Rectal smooth muscle tissue (tissue), 1 donor: Measurements from ENCODE around the gene TNFSF11.
A peak's percentile ranks its signal among the peaks of the same experiment; 100 is the strongest.

Source experiments
- H3K27ac ChIP-seq: one replicate; pipeline ENCODE4 v1.7.0; 2013; ENCODE audit warnings: low read depth, low read length, inconsistent platforms
- H3K27me3 ChIP-seq: one replicate; pipeline ENCODE4 v1.7.0; 2013; ENCODE audit warnings: low read length; ENCODE audit not compliant: control insufficient read depth, insufficient read depth
- H3K36me3 ChIP-seq: one replicate; pipeline ENCODE4 v1.7.0; 2013; ENCODE audit warnings: low read length; ENCODE audit not compliant: control insufficient read depth, insufficient read depth
- H3K4me1 ChIP-seq: one replicate; pipeline ENCODE4 v1.7.0; 2013; ENCODE audit warnings: low read length; ENCODE audit not compliant: control insufficient read depth, insufficient read depth
- H3K4me3 ChIP-seq: one replicate; pipeline ENCODE4 v1.7.0; 2013; ENCODE audit warnings: low read length
- H3K9ac ChIP-seq: one replicate; pipeline ENCODE4 v1.7.0; 2013; ENCODE audit warnings: low read length

Gene TNFSF11

GRCh38 chr13:42597505-42597904 is 23.6 kb downstream of the TNFSF11 start:
- no peaks in the 10 kb centered on the region for H3K36me3 ChIP-seq
- H3K4me1 ChIP-seq = peaks cover 2% of the 10 kb centered on the region
- H3K27me3 ChIP-seq = no peaks in the 10 kb centered on the region
- no peak overlapping the region for H3K4me3 ChIP-seq
- no peak overlapping the region for H3K9ac ChIP-seq
- no peak overlapping the region for H3K27ac ChIP-seq

GRCh38 chr13:42600943-42601342 is 27.0 kb downstream of the TNFSF11 start:
- Histone ChIP-seq H3K9ac (no peak overlapping the region), H3K4me3 (no peak overlapping the region), H3K27me3 (no peaks in the 10 kb centered on the region), H3K4me1 (peaks cover 16% of the 10 kb centered on the region), H3K27ac (no peak overlapping the region), H3K36me3 (no peaks in the 10 kb centered on the region)

GRCh38 chr13:42602906-42603305 is 29.0 kb downstream of the TNFSF11 start:
- Histone ChIP-seq H3K4me1 (peaks cover 16% of the 10 kb centered on the region), H3K27ac (peak overlapping the region; percentile 42), H3K4me3 (no peak overlapping the region), H3K9ac (no peak overlapping the region), H3K36me3 (no peaks in the 10 kb centered on the region), H3K27me3 (no peaks in the 10 kb centered on the region)

- Histone ChIP-seq H3K9ac (no peak overlapping the region), H3K4me3 (no peak overlapping the region), H3K4me1 (peaks cover 16% of the 10 kb centered on the region), H3K27me3 (no peaks in the 10 kb centered on the region), H3K27ac (peak overlapping the region; percentile 42), H3K36me3 (no peaks in the 10 kb centered on the region)
These were observed 29.6 kb downstream of the TNFSF11 start for GRCh38 chr13:42603571-42603970.

- Histone ChIP-seq H3K4me1 (peaks cover 14% of the 10 kb centered on the region), H3K9ac (no peak overlapping the region), H3K4me3 (no peak overlapping the region), H3K36me3 (no peaks in the 10 kb centered on the region), H3K27me3 (no peaks in the 10 kb centered on the region), H3K27ac (no peak overlapping the region)
These were observed 33.6 kb downstream of the TNFSF11 start for GRCh38 chr13:42607546-42607945.

GRCh38 chr13:42610649-42611048 is 36.7 kb downstream of the TNFSF11 start:
- Histone ChIP-seq H3K4me1 (no peaks in the 10 kb centered on the region), H3K27ac (no peak overlapping the region), H3K4me3 (no peak overlapping the region), H3K27me3 (no peaks in the 10 kb centered on the region), H3K36me3 (no peaks in the 10 kb centered on the region), H3K9ac (no peak overlapping the region)

- Histone ChIP-seq H3K9ac (no peak overlapping the region), H3K27ac (no peak overlapping the region), H3K27me3 (no peaks in the 10 kb centered on the region), H3K36me3 (no peaks in the 10 kb centered on the region), H3K4me3 (no peak overlapping the region), H3K4me1 (no peaks in the 10 kb centered on the region)
These were observed 37.3 kb downstream of the TNFSF11 start for GRCh38 chr13:42611086-42611779.

- H3K27me3 ChIP-seq = no peaks in the 10 kb centered on the region
- no peak overlapping the region for H3K27ac ChIP-seq
- no peaks in the 10 kb centered on the region for H3K4me1 ChIP-seq
- no peak overlapping the region for H3K9ac ChIP-seq
- H3K36me3 ChIP-seq = no peaks in the 10 kb centered on the region
- no peak overlapping the region for H3K4me3 ChIP-seq
These were observed 38.2 kb downstream of the TNFSF11 start for GRCh38 chr13:42612021-42612765.

GRCh38 chr13:42614436-42615035 is 40.6 kb downstream of the TNFSF11 start:
- H3K36me3 ChIP-seq = no peaks in the 10 kb centered on the region
- no peak overlapping the region for H3K27ac ChIP-seq
- no peak overlapping the region for H3K4me3 ChIP-seq
- H3K27me3 ChIP-seq = no peaks in the 10 kb centered on the region
- no peak overlapping the region for H3K9ac ChIP-seq
- H3K4me1 ChIP-seq = no peaks in the 10 kb centered on the region

- H3K36me3 ChIP-seq = no peaks in the 10 kb centered on the region
- no peaks in the 10 kb centered on the region for H3K4me1 ChIP-seq
- no peak overlapping the region for H3K27ac ChIP-seq
- no peak overlapping the region for H3K4me3 ChIP-seq
- H3K9ac ChIP-seq = no peak overlapping the region
- no peaks in the 10 kb centered on the region for H3K27me3 ChIP-seq
These were observed 41.7 kb downstream of the TNFSF11 start for GRCh38 chr13:42615691-42616090.

GRCh38 chr13:42617221-42617620 is 43.3 kb downstream of the TNFSF11 start:
- Histone ChIP-seq H3K9ac (no peak overlapping the region), H3K27me3 (no peaks in the 10 kb centered on the region), H3K4me3 (no peak overlapping the region), H3K27ac (no peak overlapping the region), H3K36me3 (no peaks in the 10 kb centered on the region), H3K4me1 (no peaks in the 10 kb centered on the region)

- Histone ChIP-seq H3K4me1 (no peaks in the 10 kb centered on the region), H3K36me3 (no peaks in the 10 kb centered on the region), H3K27me3 (no peaks in the 10 kb centered on the region), H3K4me3 (no peak overlapping the region), H3K27ac (no peak overlapping the region), H3K9ac (no peak overlapping the region)
These were observed 50.0 kb downstream of the TNFSF11 start for GRCh38 chr13:42623916-42624315.
